Measurements from ENCODE around the gene VAX1. TPM values are rescaled to one million over a fixed set of nuclear protein-coding genes. Genes with fewer than 3 reads are reported as not detected.
"Not testable (repeated sequence)": the region's sequence is repeated elsewhere in the genome, so short reads cannot be mapped to it uniquely, and the experiment has no call there.

Gene VAX1
- not detected for total RNA-seq

DNA sequence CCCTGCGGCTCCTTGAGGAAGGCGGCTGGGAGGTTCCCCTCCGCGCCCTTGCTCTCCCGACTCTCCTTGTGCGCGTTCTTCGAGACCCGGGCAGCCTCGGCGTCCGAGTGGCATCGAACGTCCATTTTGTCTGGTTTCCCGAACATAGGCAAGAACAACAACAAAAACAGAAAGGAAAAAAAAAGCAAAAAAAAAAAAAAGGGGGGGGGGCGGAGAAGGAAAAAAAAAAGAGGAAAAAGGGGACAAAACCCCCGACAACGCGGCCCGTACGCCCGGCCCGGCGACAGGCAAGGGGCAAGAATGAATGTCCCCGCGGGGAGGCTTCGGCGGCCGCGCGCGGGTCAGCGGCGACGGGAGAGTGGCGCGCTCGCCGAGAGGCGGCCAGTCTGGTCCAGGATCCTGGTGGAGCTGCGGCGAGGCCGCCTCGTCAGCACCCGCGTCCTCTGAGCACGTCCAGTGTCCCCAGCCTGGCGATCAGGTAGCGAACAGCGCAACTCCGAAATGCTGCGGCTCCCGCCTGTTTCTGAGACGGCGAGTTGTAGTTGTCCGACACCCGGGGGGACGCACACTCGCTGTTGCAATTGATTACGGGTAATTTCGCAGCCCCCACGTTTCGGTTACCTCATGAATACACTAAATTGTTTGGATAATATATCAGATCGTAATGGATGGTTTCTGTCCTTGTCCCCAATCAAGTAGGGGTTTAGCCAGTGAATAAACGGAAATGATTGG lies at the start of gene VAX1:
TSS of gene VAX1 (minus strand) at position 360 of the 732 bp plus-strand sequence. CDS start at position 146, 214 bp downstream.
- DNase-seq, result no peak

DNA sequence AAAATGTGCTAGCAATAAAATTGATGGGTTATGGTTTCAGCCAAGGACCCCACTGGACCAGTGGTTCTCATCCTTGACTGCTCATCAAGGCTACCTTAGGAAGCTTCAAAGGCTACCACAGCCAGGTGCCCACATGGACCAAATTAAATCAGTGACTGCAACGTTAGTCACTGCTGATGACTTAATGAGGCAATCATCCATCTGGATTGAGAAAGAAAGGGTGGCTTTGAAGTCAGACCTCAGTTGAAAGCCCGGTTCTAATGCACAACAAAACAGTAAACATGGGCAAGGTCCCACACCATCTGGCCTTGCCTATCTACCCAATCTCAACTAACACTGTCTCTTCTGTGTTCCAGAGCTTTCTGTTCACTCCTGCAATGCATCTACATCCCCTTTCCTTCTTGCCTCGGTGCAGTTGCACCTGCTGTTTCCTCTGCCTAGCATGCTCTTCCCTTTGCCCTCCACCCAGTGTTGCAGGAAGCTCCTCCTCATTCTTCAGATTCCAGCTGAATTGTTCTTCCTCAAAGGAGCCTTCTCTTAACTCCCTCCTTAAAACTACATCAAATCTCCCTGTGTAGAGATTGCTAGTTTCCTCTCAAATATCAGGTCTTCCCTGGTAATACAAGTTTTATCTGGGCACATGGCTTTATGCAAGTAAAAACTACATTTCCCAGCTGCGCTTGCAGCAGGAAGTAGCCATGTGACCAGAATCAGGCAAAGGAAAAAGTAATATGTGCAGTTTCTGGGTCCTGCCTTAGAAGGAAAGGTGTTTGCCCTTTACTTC lies 49.0 kb upstream of the VAX1 start:
- DNase-seq, result no peak

GRCh38 chr10:117185817-117186216 lies 47.7 kb upstream of the VAX1 start:
- DNase-seq, result not testable (repeated sequence)

DNA sequence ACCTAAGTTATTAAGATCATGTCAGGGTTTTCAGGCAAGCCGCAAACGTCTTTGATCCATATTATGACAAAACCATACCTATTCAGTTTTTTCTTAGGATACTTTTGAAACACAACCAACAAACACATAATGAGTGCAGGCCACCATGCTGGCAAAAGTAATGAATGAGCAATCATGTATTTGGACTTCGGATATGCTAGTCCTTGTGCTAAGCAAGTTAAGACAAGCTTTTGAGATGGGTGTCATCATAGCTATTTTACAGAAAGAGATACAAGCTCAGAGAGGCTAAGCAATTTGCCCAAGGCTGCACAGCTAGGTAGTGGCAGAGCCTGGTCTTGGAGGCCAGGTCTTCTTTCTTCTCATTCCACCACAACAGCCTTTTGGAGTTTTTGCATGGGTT lies 46.8 kb upstream of the VAX1 start:
- no peak for DNase-seq

- no peak for DNase-seq
These were observed 46.2 kb upstream of the VAX1 start for GRCh38 chr10:117184296-117184695.

GRCh38 chr10:117178190-117178589 lies 40.1 kb upstream of the VAX1 start:
- no peak for DNase-seq

DNA sequence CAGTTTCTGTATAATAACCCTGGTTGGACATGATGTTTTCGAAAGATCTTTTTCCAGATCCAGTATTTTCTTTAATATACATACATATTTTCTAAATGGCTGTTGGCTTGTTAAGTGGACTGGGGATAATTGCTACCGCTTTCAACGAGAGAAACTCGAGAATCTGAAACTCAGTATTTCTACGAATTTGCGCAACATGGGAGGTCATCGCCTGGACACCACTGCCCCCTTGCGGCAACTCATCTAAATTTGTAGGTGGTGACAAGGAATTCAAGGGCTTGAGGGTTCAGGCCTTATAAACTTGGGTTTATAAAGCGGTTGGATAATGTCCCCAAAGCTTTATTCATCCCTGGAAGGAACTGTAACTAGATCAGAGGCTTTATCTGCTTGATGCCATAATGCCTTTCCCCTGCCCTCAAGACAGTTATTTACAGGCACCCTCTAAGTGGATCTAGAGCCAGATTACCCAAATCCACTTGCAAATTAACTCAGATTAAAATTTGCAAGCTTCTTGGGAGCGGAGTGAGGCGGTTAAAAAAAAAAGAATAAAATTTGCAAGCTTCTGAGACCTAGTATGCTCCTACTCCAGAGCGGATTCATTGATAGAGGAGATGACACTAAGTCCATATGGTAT lies 37.9 kb upstream of the VAX1 start:
- peak; percentile 60 for DNase-seq

- DNase-seq, result no peak
These were observed 37.3 kb upstream of the VAX1 start for GRCh38 chr10:117175215-117175900.

- peak; percentile 67 for DNase-seq
These were observed 36.6 kb upstream of the VAX1 start for GRCh38 chr10:117174439-117175214.

DNA sequence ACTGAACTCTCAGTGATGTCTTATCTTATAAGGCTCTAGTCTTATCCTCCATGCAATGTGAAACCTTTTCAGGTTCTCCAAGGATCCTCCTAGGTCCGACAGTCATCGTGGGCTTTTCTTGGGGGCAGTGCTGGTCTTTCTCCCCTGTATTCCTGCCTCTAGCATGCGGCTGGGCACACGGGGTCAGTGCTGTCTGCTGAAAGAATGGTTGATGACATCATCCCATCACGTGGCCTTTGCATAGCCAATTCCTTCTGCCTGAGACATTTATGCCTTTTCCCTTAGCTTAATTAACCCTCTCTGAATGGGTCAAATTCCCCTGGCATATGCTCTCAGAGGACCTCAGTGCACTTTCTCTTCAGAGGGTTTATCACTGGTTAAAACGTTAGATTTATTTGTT lies 32.2 kb upstream of the VAX1 start:
- no peak for DNase-seq

DNA sequence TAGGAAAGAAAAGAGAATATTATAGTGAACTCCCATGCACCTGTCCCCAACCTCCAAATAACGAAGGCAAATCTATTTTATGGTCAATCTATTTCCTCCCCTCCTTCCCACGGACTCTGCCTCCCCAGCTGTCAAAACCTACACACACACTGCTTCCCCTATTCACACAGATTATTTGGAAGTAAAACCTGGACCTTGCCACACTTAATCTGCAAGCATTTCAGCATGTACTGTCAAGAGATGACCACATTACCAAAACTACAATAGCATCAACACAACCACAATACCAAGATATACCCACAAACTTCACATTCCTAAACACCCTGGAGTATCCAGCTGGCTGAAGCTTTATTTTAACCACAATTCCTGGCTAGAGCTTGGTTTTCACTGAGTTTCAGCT lies 31.4 kb upstream of the VAX1 start:
- no peak for DNase-seq

DNA sequence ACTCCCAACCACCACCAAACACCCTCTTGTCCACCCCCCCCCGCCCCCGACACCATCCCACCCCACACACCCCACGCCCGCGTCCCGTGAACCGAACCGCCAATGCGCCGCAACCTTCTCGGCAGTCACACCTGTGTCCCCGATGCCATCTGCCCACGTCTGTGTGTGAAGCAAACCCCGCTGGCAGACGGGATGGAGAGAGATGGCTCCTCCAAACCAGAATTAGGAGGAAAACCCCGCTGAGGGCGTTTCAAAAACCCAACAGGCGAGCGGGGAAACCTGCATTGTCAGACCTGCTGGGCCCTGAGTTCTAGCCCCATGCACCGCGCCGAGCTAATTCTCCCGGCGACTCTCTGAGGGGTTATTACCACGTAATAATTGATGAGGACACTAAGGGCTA lies 30.7 kb upstream of the VAX1 start:
- no peak for DNase-seq

GRCh38 chr10:117167789-117168674 lies 30.0 kb upstream of the VAX1 start:
- peak; percentile 50 for DNase-seq

DNA sequence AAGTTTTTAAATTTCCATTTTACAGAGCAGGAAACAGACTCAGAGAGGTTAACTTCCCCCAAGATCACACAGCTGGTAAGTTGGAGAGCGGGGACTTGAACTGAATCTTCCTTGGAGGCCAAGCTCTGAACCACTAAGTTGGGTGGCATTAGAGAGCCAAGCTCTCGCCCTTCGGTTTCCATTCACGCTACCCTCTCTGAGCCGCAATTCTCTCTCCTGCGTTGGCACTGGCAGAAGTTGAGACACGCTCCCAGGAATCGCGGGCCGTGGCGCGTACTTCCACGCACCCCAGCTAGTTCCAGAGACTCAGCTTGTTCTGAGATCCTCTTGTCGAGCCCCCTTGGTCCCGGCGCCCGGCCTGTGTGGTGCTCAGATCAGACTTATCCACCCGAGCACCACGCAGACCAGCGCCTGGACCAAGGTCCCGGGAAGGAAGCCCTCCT lies 29.3 kb upstream of the VAX1 start:
- no peak for DNase-seq

- no peak for DNase-seq
These were observed 28.6 kb upstream of the VAX1 start for GRCh38 chr10:117166418-117167345.

DNA sequence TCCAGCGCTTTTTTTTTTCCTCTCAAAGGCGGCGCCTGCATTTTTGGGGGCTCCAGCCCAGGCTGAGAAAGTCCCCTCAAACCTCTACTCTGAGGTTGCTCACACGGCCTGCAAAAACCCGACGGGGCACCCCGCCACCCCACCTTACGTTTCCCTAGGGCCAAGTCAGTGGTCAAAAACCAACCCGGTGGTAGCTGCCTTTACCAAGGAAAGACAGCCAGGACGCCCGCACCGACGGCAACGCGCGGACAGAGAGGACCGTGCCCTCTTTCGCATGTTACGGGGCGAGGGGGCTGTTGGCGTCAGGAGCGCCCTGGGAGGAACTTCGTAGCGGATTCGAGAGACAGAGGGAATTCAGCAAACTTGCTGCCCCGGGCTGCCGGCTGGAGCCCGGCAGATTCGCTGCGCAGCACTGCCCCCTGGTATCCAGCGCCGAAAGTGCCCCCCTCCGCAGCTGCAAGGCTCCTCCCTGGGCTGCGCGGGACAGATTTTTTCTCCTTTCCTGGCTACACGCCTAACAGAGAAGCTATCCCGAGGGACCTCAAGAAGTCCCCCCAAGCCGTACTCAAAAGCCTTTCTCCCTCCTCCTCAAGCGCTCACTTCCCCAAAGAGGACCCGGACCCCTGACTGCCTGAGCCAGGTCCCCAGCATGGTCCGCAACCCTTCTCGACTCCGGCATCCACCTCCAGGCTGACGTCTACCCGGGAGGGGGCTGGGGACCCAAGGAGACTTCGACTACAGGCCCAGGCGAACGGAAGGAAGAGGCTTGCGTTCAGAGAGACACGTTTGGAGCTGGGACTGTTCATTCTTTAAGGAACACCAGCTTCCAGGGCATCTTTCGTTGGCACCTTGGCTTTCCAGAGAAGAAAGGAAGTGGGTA lies 27.7 kb upstream of the VAX1 start:
- DNase-seq, result no peak

DNA sequence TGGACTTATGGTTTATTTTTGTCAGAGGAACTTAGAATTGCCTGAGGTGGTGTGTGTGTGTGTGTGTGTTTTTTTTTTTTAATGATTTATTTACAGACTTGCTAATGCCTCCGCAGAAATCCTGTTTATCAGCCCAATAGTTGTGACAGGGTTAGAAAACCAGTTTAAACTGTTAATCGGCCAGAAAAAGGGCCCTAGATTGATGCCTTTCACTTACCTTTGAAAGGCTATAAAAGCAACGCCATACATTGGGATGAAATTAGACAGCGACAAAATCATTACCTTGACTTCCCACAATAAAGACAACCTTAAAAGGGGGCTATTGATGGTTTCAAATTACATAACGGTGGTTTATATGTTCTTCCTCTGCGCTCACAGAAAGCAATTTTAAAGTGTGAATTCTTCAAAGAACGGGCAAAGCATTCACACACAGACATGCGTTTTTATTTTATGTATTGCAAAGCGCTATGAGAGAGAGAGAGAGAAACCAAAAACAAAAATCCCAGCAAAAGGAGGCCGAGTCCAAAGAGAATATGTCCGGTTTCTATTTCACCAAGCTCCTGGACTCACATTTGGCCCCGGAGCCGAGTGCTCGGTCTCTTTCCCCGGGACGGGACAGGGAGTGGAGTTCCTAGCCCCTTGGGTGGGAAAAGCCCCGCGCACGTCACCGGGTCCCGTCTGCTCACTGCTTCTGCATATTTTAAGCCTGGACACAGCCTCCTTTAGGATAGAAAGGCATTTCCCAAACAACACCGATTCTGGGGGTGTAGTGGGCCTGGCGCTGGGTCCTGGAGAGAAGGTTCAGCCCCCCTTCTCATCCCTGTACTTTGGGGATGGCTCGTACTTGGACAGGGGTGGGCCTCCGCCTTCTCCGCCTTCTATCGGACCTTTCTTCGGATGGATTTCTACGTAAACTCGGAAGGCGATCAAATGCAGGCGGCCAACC lies 26.8 kb upstream of the VAX1 start:
- no peak for DNase-seq
